HepG2 (cell line): Measurements from ENCODE around the gene PGRMC2. TPM values are rescaled to one million over a fixed set of nuclear protein-coding genes. Genes with fewer than 3 reads are reported as not detected.

Experiments
- CREB1 ChIP-seq, 2 experiments: fragments of 450-650 bp in 1 of 2; IDR thresholded peaks; 2 replicates each; pipeline ENCODE4 v1.6.1; 2016 to 2017; ENCODE audit warnings: control low read depth in 1 of 2, mild to moderate bottlenecking in 1 of 2, missing compliant biosample characterization in 1 of 2, missing genetic modification characterization in 1 of 2
- EHMT2 ChIP-seq: fragments of 200-600 bp; sonication (generic); IDR thresholded peaks from 2 replicates; pipeline ENCODE4 v1.7.0; 2017; ENCODE audit warnings: antibody characterized with exemption, low read depth, low read length, borderline replicate concordance
- HNF4G ChIP-seq, 2 experiments: sonication (generic) in 1 of 2; formaldehyde crosslinking in 1 of 2; IDR thresholded peaks; 2 replicates each; pipeline versions ENCODE4 v1.4.0 to v1.6.1; 2011 to 2020; ENCODE audit warnings: borderline replicate concordance in 2 of 2, low read depth in 2 of 2, mild to moderate bottlenecking in 2 of 2, low read length in 1 of 2, missing genetic modification reagents in 1 of 2, moderate library complexity in 1 of 2
- MAZ ChIP-seq, 2 experiments: sonication (generic) in 1 of 2; formaldehyde crosslinking in 1 of 2; IDR thresholded peaks; 2 replicates each; pipeline versions ENCODE4 v1.5.0 to v1.6.1; 2012 to 2020; ENCODE audit warnings: low read depth in 2 of 2, mild to moderate bottlenecking in 2 of 2, borderline replicate concordance in 1 of 2, improper control_type of control experiment in 1 of 2, low read length in 1 of 2, missing genetic modification reagents in 1 of 2, moderate library complexity in 1 of 2
- RFXAP ChIP-seq: sonication (generic); formaldehyde crosslinking; IDR thresholded peaks from 2 replicates; pipeline ENCODE4 v1.4.0; 2020; ENCODE audit warnings: missing genetic modification reagents, borderline replicate concordance
- SALL1 ChIP-seq: sonication (generic); formaldehyde crosslinking; IDR thresholded peaks from 2 replicates; pipeline ENCODE4 v1.8.0; 2022; ENCODE audit warnings: mild to moderate bottlenecking, missing genetic modification reagents
- TAF1 ChIP-seq: sonication (generic); formaldehyde crosslinking; IDR thresholded peaks from 2 replicates; pipeline ENCODE4 v1.4.0; 2020; ENCODE audit warnings: missing genetic modification reagents
- TBL1XR1 ChIP-seq: fragments of 150-350 bp; IDR thresholded peaks from 2 replicates; pipeline ENCODE4 v1.6.1; 2014; ENCODE audit warnings: borderline replicate concordance, low read length; ENCODE audit not compliant: partially characterized antibody
- ZBTB42 ChIP-seq: sonication (generic); formaldehyde crosslinking; IDR thresholded peaks from 2 replicates; pipeline ENCODE4 v1.5.0; 2020; ENCODE audit warnings: mild to moderate bottlenecking, missing genetic modification reagents
- ZIK1 ChIP-seq: sonication (generic); formaldehyde crosslinking; IDR thresholded peaks from 2 replicates; pipeline ENCODE4 v1.5.0; 2020; ENCODE audit warnings: mild to moderate bottlenecking, low read depth, missing genetic modification reagents, borderline replicate concordance
- ZKSCAN1 ChIP-seq: fragments of 150-350 bp; IDR thresholded peaks from 2 replicates; pipeline ENCODE4 v1.6.1; 2014; ENCODE audit warnings: low read length
- ZNF136 ChIP-seq: sonication (generic); formaldehyde crosslinking; IDR thresholded peaks from 2 replicates; pipeline ENCODE4 v1.8.1; 2022; ENCODE audit warnings: low read depth, mild to moderate bottlenecking, moderate library complexity, missing genetic modification reagents
- ZNF138 ChIP-seq: sonication (generic); formaldehyde crosslinking; IDR thresholded peaks from 2 replicates; pipeline ENCODE4 v1.5.0; 2020; ENCODE audit warnings: mild to moderate bottlenecking, low read depth, missing genetic modification reagents
- ZNF24 ChIP-seq: fragments of 450-650 bp; IDR thresholded peaks from 2 replicates; pipeline ENCODE4 v1.6.1; 2017; ENCODE audit warnings: antibody characterized with exemption, mild to moderate bottlenecking
- ZNF460 ChIP-seq: sonication (generic); formaldehyde crosslinking; IDR thresholded peaks from 2 replicates; pipeline ENCODE4 v1.5.1; 2020; ENCODE audit warnings: missing genetic modification reagents, mild to moderate bottlenecking, borderline replicate concordance
- ZSCAN29 ChIP-seq: sonication (generic); formaldehyde crosslinking; conservative IDR thresholded peaks from 2 replicates; pipeline ENCODE4 v1.4.0; 2020; ENCODE audit warnings: mild to moderate bottlenecking, missing genetic modification reagents
- ZSCAN31 ChIP-seq: sonication (generic); formaldehyde crosslinking; IDR thresholded peaks from 2 replicates; pipeline ENCODE4 v1.5.0; 2020; ENCODE audit warnings: low read depth, mild to moderate bottlenecking, missing genetic modification reagents
- polyA plus RNA-seq, 8 experiments: library from polyadenylated mRNA; depleted of rRNA in 3 of 8; stranded (reverse) in 7 of 8; unstranded in 1 of 8; fragments of >200 nt; fragmentation: Illumina TruSeq in 4 of 8; extraction: Trizol in 4 of 8; gene quantifications; 2 replicates each; pipeline versions ENCODE4 v1.2.1 to v1.2.3, GENCODE V29; 2011 to 2016; ENCODE audit warnings: low read depth in 4 of 8, missing spikeins in 1 of 8, mixed read lengths in 1 of 8; ENCODE audit not compliant: insufficient read depth in 1 of 8
- total RNA-seq, 5 experiments: library from RNA; depleted of rRNA; stranded (reverse); fragments of >200 nt; fragmentation: Illumina TruSeq; extraction: Trizol; gene quantifications; 2 replicates each; pipeline ENCODE4 v1.2.3, GENCODE V29; 2016; ENCODE audit warnings: low read depth in 1 of 5
- TF ChIP-seq, protein P1 (sequence below): IDR thresholded peaks from 2 replicates; pipeline ENCODE4 v1.6.1; 2012; ENCODE audit warnings: low read depth, low read length, improper control_type of control experiment
- TF ChIP-seq, protein P2 (sequence below): sonication (generic); formaldehyde crosslinking; IDR thresholded peaks from 2 replicates; pipeline ENCODE4 v1.9.0; 2021; ENCODE audit warnings: missing genetic modification reagents, borderline replicate concordance
- TF ChIP-seq, protein P3 (sequence below): IDR thresholded peaks from 2 replicates; pipeline ENCODE4 v1.6.1; 2016
- TF ChIP-seq, protein P4 (sequence below): sonication (generic); formaldehyde crosslinking; IDR thresholded peaks from 2 replicates; pipeline ENCODE4 v1.8.1; 2023; ENCODE audit warnings: missing genetic modification reagents, mild to moderate bottlenecking, borderline replicate concordance
- TF ChIP-seq, protein P5 (sequence below): IDR thresholded peaks from 2 replicates; pipeline ENCODE4 v1.6.1; 2016; ENCODE audit warnings: missing genetic modification reagents, missing compliant biosample characterization

Gene PGRMC2
- total and polyA plus RNA-seq, 2 of the 13 experiments (the other 11 are each of a cell fraction or from before 2014, with no cell fraction given), result 16.0 to 19.8 TPM

DNA sequence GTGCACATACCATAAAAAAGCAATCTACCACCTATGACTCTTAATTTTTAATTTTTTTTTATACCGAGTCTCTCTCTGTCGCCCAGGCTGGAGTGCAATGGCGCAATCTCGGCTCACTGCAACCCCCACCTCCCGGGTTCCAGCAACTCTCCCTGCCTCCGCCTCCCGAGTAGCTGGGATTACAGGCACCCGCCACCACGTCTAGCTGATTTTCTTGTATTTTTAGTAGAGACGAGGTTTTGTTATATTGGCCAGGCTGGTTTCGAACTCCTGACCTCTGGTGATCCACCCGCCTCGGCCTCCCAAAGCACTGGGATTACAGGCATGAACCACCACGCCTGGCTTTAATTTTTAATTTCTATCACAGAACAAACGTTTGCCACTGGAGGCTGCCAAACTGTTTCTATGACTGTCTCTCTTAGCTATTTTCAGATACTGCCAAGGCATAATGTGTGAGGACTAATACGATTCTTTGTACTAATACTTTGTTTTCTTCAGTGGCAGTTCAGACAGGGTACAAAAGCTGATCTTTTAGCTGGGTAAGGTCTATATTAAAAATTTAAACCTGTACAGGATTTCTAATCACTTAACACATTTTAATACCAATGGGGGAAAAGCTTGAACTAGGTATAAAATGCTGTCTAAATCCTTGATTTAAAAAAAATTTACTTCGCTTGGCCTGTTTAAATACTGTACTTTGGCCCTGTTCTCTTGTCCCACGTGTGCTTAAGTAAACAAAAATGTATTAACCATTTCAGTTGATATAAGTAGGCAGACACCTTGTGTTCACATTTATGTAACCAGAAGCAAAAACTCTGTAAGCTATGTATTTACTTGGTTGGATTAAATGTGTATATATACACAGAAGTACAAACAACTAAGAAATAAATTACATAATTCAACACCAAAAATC, 2.3 kb downstream of the PGRMC2 start (continued):
- TF ChIP-seq, protein P1, sequence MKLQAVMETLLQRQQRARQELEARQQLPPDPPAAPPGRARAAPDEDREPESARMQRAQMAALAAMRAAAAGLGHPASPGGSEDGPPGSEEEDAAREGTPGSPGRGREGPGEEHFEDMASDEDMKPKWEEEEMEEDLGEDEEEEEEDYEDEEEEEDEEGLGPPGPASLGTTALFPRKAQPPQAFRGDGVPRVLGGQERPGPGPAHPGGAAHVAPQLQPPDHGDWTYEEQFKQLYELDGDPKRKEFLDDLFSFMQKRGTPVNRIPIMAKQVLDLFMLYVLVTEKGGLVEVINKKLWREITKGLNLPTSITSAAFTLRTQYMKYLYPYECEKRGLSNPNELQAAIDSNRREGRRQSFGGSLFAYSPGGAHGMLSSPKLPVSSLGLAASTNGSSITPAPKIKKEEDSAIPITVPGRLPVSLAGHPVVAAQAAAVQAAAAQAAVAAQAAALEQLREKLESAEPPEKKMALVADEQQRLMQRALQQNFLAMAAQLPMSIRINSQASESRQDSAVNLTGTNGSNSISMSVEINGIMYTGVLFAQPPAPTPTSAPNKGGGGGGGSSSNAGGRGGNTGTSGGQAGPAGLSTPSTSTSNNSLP, result peak; percentile 82
- TF ChIP-seq, protein P2, sequence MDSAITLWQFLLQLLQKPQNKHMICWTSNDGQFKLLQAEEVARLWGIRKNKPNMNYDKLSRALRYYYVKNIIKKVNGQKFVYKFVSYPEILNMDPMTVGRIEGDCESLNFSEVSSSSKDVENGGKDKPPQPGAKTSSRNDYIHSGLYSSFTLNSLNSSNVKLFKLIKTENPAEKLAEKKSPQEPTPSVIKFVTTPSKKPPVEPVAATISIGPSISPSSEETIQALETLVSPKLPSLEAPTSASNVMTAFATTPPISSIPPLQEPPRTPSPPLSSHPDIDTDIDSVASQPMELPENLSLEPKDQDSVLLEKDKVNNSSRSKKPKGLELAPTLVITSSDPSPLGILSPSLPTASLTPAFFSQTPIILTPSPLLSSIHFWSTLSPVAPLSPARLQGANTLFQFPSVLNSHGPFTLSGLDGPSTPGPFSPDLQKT (CRISPR knock-in tag), result no peak
- TF ChIP-seq MAZ (IDR thresholded peaks at IDR 0.05; ENCODE audit: borderline replicate concordance, low read depth, low read length) (no peak), MAZ (CRISPR knock-in tag; IDR thresholded peaks at IDR 0.05; ENCODE audit: low read depth) (0 out of 2 replicates have a peak, but pooled peaks have one; percentile 19), RFXAP (CRISPR knock-in tag) (no peak), ZKSCAN1 (no peak), ZIK1 (CRISPR knock-in tag) (no peak), TBL1XR1 (no peak), EHMT2 (no peak), ZNF24 (no peak), ZNF136 (no peak), ZSCAN29 (CRISPR knock-in tag) (0 out of 2 replicates have a peak, but pooled peaks have one; percentile 46), ZNF138 (CRISPR knock-in tag) (no peak), SALL1 (CRISPR knock-in tag) (peak; percentile 56), HNF4G (IDR thresholded peaks at IDR 0.05; ENCODE audit: borderline replicate concordance, low read depth, low read length) (peak; percentile 80), HNF4G (CRISPR knock-in tag; IDR thresholded peaks at IDR 0.05; ENCODE audit: borderline replicate concordance, low read depth) (no peak), ZBTB42 (CRISPR knock-in tag) (no peak), ZSCAN31 (CRISPR knock-in tag) (peak; percentile 25; the same call in 1 of the 2 replicates), ZNF460 (peak; percentile 98), TAF1 (CRISPR knock-in tag) (no peak), CREB1 (IDR thresholded peaks at IDR 0.05) (no peak), CREB1 (CRISPR knock-in tag; IDR thresholded peaks at IDR 0.05) (peak; percentile 61)
- TF ChIP-seq, protein P3, sequence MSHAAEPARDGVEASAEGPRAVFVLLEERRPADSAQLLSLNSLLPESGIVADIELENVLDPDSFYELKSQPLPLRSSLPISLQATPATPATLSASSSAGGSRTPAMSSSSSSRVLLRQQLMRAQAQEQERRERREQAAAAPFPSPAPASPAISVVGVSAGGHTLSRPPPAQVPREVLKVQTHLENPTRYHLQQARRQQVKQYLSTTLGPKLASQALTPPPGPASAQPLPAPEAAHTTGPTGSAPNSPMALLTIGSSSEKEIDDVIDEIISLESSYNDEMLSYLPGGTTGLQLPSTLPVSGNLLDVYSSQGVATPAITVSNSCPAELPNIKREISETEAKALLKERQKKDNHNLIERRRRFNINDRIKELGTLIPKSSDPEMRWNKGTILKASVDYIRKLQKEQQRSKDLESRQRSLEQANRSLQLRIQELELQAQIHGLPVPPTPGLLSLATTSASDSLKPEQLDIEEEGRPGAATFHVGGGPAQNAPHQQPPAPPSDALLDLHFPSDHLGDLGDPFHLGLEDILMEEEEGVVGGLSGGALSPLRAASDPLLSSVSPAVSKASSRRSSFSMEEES (CRISPR knock-in tag), result peak; percentile 78
- TF ChIP-seq, protein P4, sequence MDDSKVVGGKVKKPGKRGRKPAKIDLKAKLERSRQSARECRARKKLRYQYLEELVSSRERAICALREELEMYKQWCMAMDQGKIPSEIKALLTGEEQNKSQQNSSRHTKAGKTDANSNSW (CRISPR knock-in tag), result no peak
- TF ChIP-seq, protein P5, sequence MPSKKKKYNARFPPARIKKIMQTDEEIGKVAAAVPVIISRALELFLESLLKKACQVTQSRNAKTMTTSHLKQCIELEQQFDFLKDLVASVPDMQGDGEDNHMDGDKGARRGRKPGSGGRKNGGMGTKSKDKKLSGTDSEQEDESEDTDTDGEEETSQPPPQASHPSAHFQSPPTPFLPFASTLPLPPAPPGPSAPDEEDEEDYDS (CRISPR knock-in tag), result peak; percentile 43
